ENCODE results near the gene BTK.
A peak's percentile ranks its signal among the peaks of the same experiment; 100 is the strongest.

The BTK gene

GRCh38 chrX:101386542-101386885, 523 bp upstream of the BTK start:
- DNase-seq (ENCODE audit: low spot score in 2 of 2): no peak
- Mint-ChIP-seq H3K4me1 (peaks cover 6% of the 10 kb centered on the region), H3K27ac (ENCODE audit: low read depth) (no peak overlapping the region), H3K36me3 (ENCODE audit: insufficient read depth) (peaks cover 7% of the 10 kb centered on the region), H3K9me3 (no peaks in the 10 kb centered on the region), H3K4me3 (no peak overlapping the region), H3K27me3 (no peaks in the 10 kb centered on the region)
- no peak for ATAC-seq (replicated peaks; ENCODE audit: extremely low read depth, poor library complexity, severe bottlenecking)

- Mint-ChIP-seq H3K9me3 (no peaks in the 10 kb centered on the region), H3K27me3 (no peaks in the 10 kb centered on the region), H3K36me3 (ENCODE audit: insufficient read depth) (peaks cover 2% of the 10 kb centered on the region), H3K4me1 (no peaks in the 10 kb centered on the region), H3K4me3 (no peak overlapping the region), H3K27ac (ENCODE audit: low read depth) (no peak overlapping the region)
- ATAC-seq (replicated peaks; ENCODE audit: extremely low read depth, poor library complexity, severe bottlenecking) (no peak), DNase-seq (ENCODE audit: low spot score in 2 of 2) (no peak)
These were observed 836 bp downstream of the BTK start for GRCh38 chrX:101385026-101385684.

- no peak for DNase-seq (ENCODE audit: low spot score in 2 of 2)
- Mint-ChIP-seq H3K27ac (ENCODE audit: low read depth) (no peak overlapping the region), H3K4me3 (no peak overlapping the region)
These were observed 2.2 kb downstream of the BTK start for GRCh38 chrX:101383679-101384205.

DNA sequence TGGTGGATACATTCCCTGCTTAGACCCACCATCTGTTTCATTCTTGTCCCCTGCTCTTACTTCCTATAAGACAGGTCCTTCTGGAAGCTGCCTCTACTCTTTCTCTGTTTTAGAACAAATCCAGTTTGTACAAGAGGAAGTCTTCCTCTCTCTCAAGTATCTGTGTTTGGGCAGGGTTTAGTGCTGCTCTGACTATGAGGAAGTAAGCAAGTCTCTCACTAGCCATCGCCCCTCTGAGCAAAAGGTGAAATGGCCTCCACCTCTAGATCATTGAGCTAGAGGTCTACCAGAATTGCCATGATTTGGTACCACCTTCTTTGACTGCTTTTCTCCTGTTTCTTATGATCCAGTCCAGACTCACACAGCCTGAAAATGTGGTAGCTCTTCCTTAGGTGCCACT, 8.4 kb downstream of the BTK start:
- DNase-seq (ENCODE audit: low spot score in 2 of 2) (no peak), ATAC-seq (replicated peaks; ENCODE audit: extremely low read depth, poor library complexity, severe bottlenecking) (no peak)
- H3K4me1 Mint-ChIP-seq: no peaks in the 10 kb centered on the region
- no peaks in the 10 kb centered on the region for H3K27me3 Mint-ChIP-seq
- no peak overlapping the region for H3K4me3 Mint-ChIP-seq
- no peak overlapping the region for H3K27ac Mint-ChIP-seq (ENCODE audit: low read depth)
- peaks cover 1% of the 10 kb centered on the region for H3K36me3 Mint-ChIP-seq (ENCODE audit: insufficient read depth)
- no peaks in the 10 kb centered on the region for H3K9me3 Mint-ChIP-seq

More at GRCh38 chrX:101383679-101384205, 2.2 kb downstream of the BTK start:
- no peak for ATAC-seq (replicated peaks; ENCODE audit: extremely low read depth, poor library complexity, severe bottlenecking)
- H3K36me3 Mint-ChIP-seq (ENCODE audit: insufficient read depth): peaks cover 2% of the 10 kb centered on the region
- H3K9me3 Mint-ChIP-seq: no peaks in the 10 kb centered on the region
- H3K27me3 Mint-ChIP-seq: no peaks in the 10 kb centered on the region
- H3K4me1 Mint-ChIP-seq: no peaks in the 10 kb centered on the region

GRCh38 chrX:101370888-101371504, 15.0 kb downstream of the BTK start:
- ATAC-seq (replicated peaks; ENCODE audit: extremely low read depth, poor library complexity, severe bottlenecking) (no peak), DNase-seq (ENCODE audit: low spot score in 2 of 2) (no peak)
- peaks cover 4% of the 10 kb centered on the region for H3K36me3 Mint-ChIP-seq (ENCODE audit: insufficient read depth)
- H3K4me3 Mint-ChIP-seq: no peak overlapping the region
- no peak overlapping the region for H3K27ac Mint-ChIP-seq (ENCODE audit: low read depth)
- H3K27me3 Mint-ChIP-seq: peaks cover 9% of the 10 kb centered on the region
- no peaks in the 10 kb centered on the region for H3K4me1 Mint-ChIP-seq
- no peaks in the 10 kb centered on the region for H3K9me3 Mint-ChIP-seq

GRCh38 chrX:101369687-101370086, 16.3 kb downstream of the BTK start:
- DNase-seq (ENCODE audit: low spot score in 2 of 2) (no peak), ATAC-seq (replicated peaks; ENCODE audit: extremely low read depth, poor library complexity, severe bottlenecking) (no peak)
- H3K4me3 Mint-ChIP-seq: no peak overlapping the region
- H3K27me3 Mint-ChIP-seq: peaks cover 9% of the 10 kb centered on the region
- no peaks in the 10 kb centered on the region for H3K9me3 Mint-ChIP-seq
- H3K36me3 Mint-ChIP-seq (ENCODE audit: insufficient read depth): peaks cover 4% of the 10 kb centered on the region
- H3K27ac Mint-ChIP-seq (ENCODE audit: low read depth): peak overlapping the region; percentile 57
- no peaks in the 10 kb centered on the region for H3K4me1 Mint-ChIP-seq

DNA sequence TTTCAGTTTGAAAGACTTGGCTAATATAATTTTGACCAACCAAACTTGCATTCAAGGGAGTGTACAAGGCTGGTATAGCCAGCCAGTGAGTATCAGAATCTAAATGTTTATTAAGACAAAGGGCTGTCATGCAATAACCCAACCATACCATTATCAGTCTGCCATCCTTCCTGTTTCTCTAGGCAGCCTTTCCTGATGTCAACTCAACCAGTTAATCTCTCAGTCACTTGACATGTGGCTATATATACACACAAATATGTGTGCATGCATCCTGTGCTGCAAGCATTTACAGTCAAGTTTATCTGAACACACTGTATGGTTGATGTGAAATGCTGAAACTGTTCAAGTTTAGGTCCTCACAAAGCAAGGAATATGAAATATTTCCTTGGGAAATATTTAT, 17.2 kb downstream of the BTK start:
- ATAC-seq (replicated peaks; ENCODE audit: extremely low read depth, poor library complexity, severe bottlenecking): no peak
- Mint-ChIP-seq H3K27me3 (peaks cover 9% of the 10 kb centered on the region), H3K9me3 (no peaks in the 10 kb centered on the region), H3K4me3 (no peak overlapping the region), H3K27ac (ENCODE audit: low read depth) (no peak overlapping the region), H3K4me1 (no peaks in the 10 kb centered on the region), H3K36me3 (ENCODE audit: insufficient read depth) (peaks cover 3% of the 10 kb centered on the region)
- DNase-seq (ENCODE audit: low spot score in 2 of 2): no peak

DNA sequence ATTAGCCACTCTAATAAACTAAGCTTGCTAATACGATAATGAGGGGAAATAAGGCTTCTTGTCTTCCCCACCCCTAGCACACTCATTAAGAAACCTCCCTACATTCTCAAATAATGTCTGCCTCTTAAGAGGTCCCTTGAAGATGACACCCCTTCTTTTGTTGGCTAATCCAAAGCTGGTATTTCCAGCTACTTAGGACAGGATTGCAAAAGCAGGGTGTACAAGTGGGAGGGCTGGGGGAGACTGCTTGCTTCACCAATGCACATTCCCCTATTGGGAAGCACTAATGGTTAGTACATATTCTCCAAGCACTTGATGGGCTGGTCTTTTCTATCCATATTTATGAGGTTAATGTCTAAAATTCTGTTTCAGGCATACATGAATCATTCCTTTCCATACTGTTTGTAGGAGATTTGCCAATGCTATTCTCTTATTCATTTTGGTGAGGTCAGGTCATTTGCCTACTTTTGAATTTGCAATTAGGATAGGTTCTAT, 20.6 kb downstream of the BTK start:
- H3K27me3 Mint-ChIP-seq: peaks cover 9% of the 10 kb centered on the region
- no peaks in the 10 kb centered on the region for H3K4me1 Mint-ChIP-seq
- DNase-seq (ENCODE audit: low spot score in 2 of 2) (no peak), ATAC-seq (replicated peaks; ENCODE audit: extremely low read depth, poor library complexity, severe bottlenecking) (no peak)
- H3K27ac Mint-ChIP-seq (ENCODE audit: low read depth): no peak overlapping the region
- H3K36me3 Mint-ChIP-seq (ENCODE audit: insufficient read depth): no peaks in the 10 kb centered on the region
- H3K4me3 Mint-ChIP-seq: no peak overlapping the region
- H3K9me3 Mint-ChIP-seq: no peaks in the 10 kb centered on the region

DNA sequence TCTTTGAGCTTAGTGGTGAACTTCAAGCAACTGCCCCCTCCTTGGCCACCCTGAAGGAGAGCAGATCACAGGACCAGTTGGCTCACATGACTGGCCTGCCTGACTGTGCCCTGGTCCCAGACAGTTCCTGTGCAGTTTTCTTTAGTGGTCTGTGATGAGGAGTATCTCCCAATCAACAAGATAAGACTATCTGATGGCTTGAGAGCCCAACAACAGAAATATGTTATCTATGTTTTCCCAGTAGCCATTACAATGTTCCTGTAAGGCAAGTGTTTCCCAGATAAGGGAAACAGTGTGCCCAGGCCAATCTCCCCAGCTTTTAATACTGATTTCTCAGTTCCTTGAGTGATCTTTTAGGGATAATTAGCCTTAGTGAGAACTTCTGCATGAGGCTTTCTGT, 23.2 kb downstream of the BTK start:
- no peak overlapping the region for H3K4me3 Mint-ChIP-seq
- H3K27ac Mint-ChIP-seq (ENCODE audit: low read depth): no peak overlapping the region

GRCh38 chrX:101362116-101362515, 23.9 kb downstream of the BTK start:
- no peak for ATAC-seq (replicated peaks; ENCODE audit: extremely low read depth, poor library complexity, severe bottlenecking)
- H3K4me3 Mint-ChIP-seq: no peak overlapping the region
- H3K9me3 Mint-ChIP-seq: no peaks in the 10 kb centered on the region
- no peaks in the 10 kb centered on the region for H3K36me3 Mint-ChIP-seq (ENCODE audit: insufficient read depth)
- no peak overlapping the region for H3K27ac Mint-ChIP-seq (ENCODE audit: low read depth)
- no peaks in the 10 kb centered on the region for H3K4me1 Mint-ChIP-seq
- H3K27me3 Mint-ChIP-seq: no peaks in the 10 kb centered on the region
- no peak for DNase-seq (ENCODE audit: low spot score in 2 of 2)

More for the DNA sequence above, 23.2 kb downstream of the BTK start:
- no peak for ATAC-seq (replicated peaks; ENCODE audit: extremely low read depth, poor library complexity, severe bottlenecking)
- Mint-ChIP-seq H3K27me3 (no peaks in the 10 kb centered on the region), H3K9me3 (no peaks in the 10 kb centered on the region), H3K36me3 (ENCODE audit: insufficient read depth) (no peaks in the 10 kb centered on the region), H3K4me1 (no peaks in the 10 kb centered on the region)
- no peak for DNase-seq (ENCODE audit: low spot score in 2 of 2)

GRCh38 chrX:101360390-101360789, 25.6 kb downstream of the BTK start:
- no peaks in the 10 kb centered on the region for H3K4me1 Mint-ChIP-seq
- ATAC-seq (replicated peaks; ENCODE audit: extremely low read depth, poor library complexity, severe bottlenecking) (no peak), DNase-seq (ENCODE audit: low spot score in 2 of 2) (no peak)
- H3K36me3 Mint-ChIP-seq (ENCODE audit: insufficient read depth): no peaks in the 10 kb centered on the region
- no peaks in the 10 kb centered on the region for H3K27me3 Mint-ChIP-seq
- H3K9me3 Mint-ChIP-seq: no peaks in the 10 kb centered on the region
- H3K27ac Mint-ChIP-seq (ENCODE audit: low read depth): no peak overlapping the region
- no peak overlapping the region for H3K4me3 Mint-ChIP-seq

DNA sequence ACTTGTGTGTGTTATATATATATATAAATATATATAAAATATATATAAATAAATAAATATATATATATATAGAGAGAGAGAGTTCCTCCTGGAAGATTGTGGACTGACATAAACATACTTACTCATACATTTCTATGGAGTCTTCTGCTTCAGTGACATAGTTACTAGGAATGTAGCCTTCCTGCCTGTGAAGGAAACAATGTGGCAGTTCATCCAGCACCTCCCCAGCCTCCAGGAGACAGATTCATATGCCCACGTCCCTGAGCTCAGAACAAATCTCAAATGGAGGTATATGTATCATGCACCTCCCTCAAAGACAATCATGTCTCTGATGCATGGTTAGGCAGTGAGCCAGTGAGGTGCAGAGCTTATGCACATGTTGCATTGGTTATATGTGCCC, 26.0 kb downstream of the BTK start:
- H3K36me3 Mint-ChIP-seq (ENCODE audit: insufficient read depth): no peaks in the 10 kb centered on the region
- DNase-seq (ENCODE audit: low spot score in 2 of 2): no peak

GRCh38 chrX:101357166-101357795, 28.7 kb downstream of the BTK start:
- Mint-ChIP-seq H3K36me3 (ENCODE audit: insufficient read depth) (no peaks in the 10 kb centered on the region), H3K4me1 (no peaks in the 10 kb centered on the region), H3K27ac (ENCODE audit: low read depth) (no peak overlapping the region), H3K4me3 (no peak overlapping the region), H3K9me3 (no peaks in the 10 kb centered on the region), H3K27me3 (no peaks in the 10 kb centered on the region)
- DNase-seq (ENCODE audit: low spot score in 2 of 2) (no peak), ATAC-seq (replicated peaks; ENCODE audit: extremely low read depth, poor library complexity, severe bottlenecking) (no peak)

More for the DNA sequence above, 26.0 kb downstream of the BTK start:
- no peak overlapping the region for H3K27ac Mint-ChIP-seq (ENCODE audit: low read depth)
- no peaks in the 10 kb centered on the region for H3K27me3 Mint-ChIP-seq
- no peaks in the 10 kb centered on the region for H3K9me3 Mint-ChIP-seq
- H3K4me1 Mint-ChIP-seq: no peaks in the 10 kb centered on the region
- ATAC-seq (replicated peaks; ENCODE audit: extremely low read depth, poor library complexity, severe bottlenecking): no peak
- H3K4me3 Mint-ChIP-seq: no peak overlapping the region
